ENCODE measurements around the gene SLC30A10.
"Not testable (repeated sequence)": the region's sequence is repeated elsewhere in the genome, so short reads cannot be mapped to it uniquely, and the experiment has no call there.

Gene SLC30A10

GRCh38 chr1:219876798-219877209 is 51.6 kb downstream of the SLC30A10 start:
- DNase-seq (ENCODE audit: low read depth, low spot score) = no peak
- no peak overlapping the region for H3K27ac ChIP-seq

DNA sequence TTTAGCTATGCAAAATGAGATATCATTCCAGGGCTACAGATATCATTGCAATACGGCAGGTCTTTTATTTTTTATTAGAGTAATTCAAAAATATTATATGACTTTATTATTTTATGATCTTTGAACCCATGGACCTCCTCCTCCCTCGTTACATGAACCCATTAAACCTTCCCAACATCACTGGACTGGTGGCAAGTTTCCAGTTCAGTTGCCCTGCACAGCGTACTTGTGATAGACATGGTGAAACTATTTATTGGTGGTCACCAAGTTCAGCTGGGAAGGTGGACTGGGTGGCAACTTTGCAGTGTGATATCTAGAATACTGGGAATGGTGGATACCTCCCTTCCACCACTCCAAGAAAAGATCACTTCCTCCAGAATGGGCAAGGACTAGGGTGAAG is 52.5 kb downstream of the SLC30A10 start:
- Histone ChIP-seq H3K9me3 (ENCODE audit: low read depth, low read length) (no peaks in the 10 kb centered on the region), H3K36me3 (ENCODE audit: insufficient read depth, low read length) (no peaks in the 10 kb centered on the region), H3K9ac (ENCODE audit: insufficient read length) (no peak overlapping the region), H3K4me3 (no peak overlapping the region), H3K27ac (no peak overlapping the region)
- TF ChIP-seq FOXP2 (optimal IDR thresholded peaks at IDR 0.05; ENCODE audit: control extremely low read depth, extremely low read length, insufficient read depth) = no peak
- no peak for TF ChIP-seq POLR2AphosphoS5 (IDR thresholded peaks at IDR 0.05; ENCODE audit: borderline replicate concordance, low read depth, low read length)
- no peak for TF ChIP-seq EZH2 (IDR thresholded peaks at IDR 0.05)
- no peak for DNase-seq (ENCODE audit: low read depth, low spot score)

More at GRCh38 chr1:219876798-219877209, 51.6 kb downstream of the SLC30A10 start:
- Histone ChIP-seq H3K9me3 (ENCODE audit: low read depth, low read length) (no peaks in the 10 kb centered on the region), H3K4me3 (no peak overlapping the region), H3K9ac (ENCODE audit: insufficient read length) (no peak overlapping the region), H3K36me3 (ENCODE audit: insufficient read depth, low read length) (no peaks in the 10 kb centered on the region)
- no peak for TF ChIP-seq FOXP2 (optimal IDR thresholded peaks at IDR 0.05; ENCODE audit: control extremely low read depth, extremely low read length, insufficient read depth)
- no peak for TF ChIP-seq EZH2 (IDR thresholded peaks at IDR 0.05)
- no peak for TF ChIP-seq POLR2AphosphoS5 (IDR thresholded peaks at IDR 0.05; ENCODE audit: borderline replicate concordance, low read depth, low read length)

- not testable (repeated sequence) for DNase-seq (ENCODE audit: low read depth, low spot score)
Observed at GRCh38 chr1:219872538-219872937, 55.8 kb downstream of the SLC30A10 start.

GRCh38 chr1:219871427-219872057 is 56.8 kb downstream of the SLC30A10 start:
- no peak overlapping the region for H3K4me3 ChIP-seq
- no peak for TF ChIP-seq EZH2 (IDR thresholded peaks at IDR 0.05)
- no peak for TF ChIP-seq FOXP2 (optimal IDR thresholded peaks at IDR 0.05; ENCODE audit: control extremely low read depth, extremely low read length, insufficient read depth)
- TF ChIP-seq POLR2AphosphoS5 (IDR thresholded peaks at IDR 0.05; ENCODE audit: borderline replicate concordance, low read depth, low read length) = no peak
- DNase-seq (ENCODE audit: low read depth, low spot score) = no peak
- no peak overlapping the region for H3K27ac ChIP-seq
- no peaks in the 10 kb centered on the region for H3K36me3 ChIP-seq (ENCODE audit: insufficient read depth, low read length)
- H3K9ac ChIP-seq (ENCODE audit: insufficient read length) = no peak overlapping the region
- H3K9me3 ChIP-seq (ENCODE audit: low read depth, low read length) = no peaks in the 10 kb centered on the region

More at GRCh38 chr1:219872538-219872937, 55.8 kb downstream of the SLC30A10 start:
- not testable (repeated sequence) for H3K36me3 ChIP-seq (ENCODE audit: insufficient read depth, low read length); H3K9me3 ChIP-seq (ENCODE audit: low read depth, low read length); H3K9ac ChIP-seq (ENCODE audit: insufficient read length); H3K4me3 ChIP-seq; H3K27ac ChIP-seq

- H3K36me3 ChIP-seq (ENCODE audit: insufficient read depth, low read length); H3K27ac ChIP-seq; DNase-seq (ENCODE audit: low read depth, low spot score); H3K4me3 ChIP-seq; H3K9me3 ChIP-seq (ENCODE audit: low read depth, low read length); H3K9ac ChIP-seq (ENCODE audit: insufficient read length): not testable (repeated sequence)
Observed at GRCh38 chr1:219868615-219869014, 59.7 kb downstream of the SLC30A10 start.
